GM23338 (cell line): ENCODE results near the gene PTP4A1. TPM values are rescaled to one million over a fixed set of nuclear protein-coding genes. Genes with fewer than 3 reads are reported as not detected.

Source experiments
- ATAC-seq: fragments of 200-7000 bp; cut with Tn5 transposase; 3 replicates; pipeline ENCODE4 v1.9.1; 2020
- DNase-seq: peaks from one replicate; pipeline ENCODE4 v3.0.0-alpha.2; 2015; ENCODE audit warnings: low spot score
- H2AFZ ChIP-seq: fragments of 200-600 bp; sonication (generic); 2 replicates; pipeline ENCODE4 v1.8.0; 2016; ENCODE audit warnings: antibody characterized with exemption, mild to moderate bottlenecking, moderate library complexity
- H3F3A ChIP-seq: fragments of 200-600 bp; sonication (generic); replicated peaks from 2 replicates; pipeline ENCODE4 v1.8.0; 2017; ENCODE audit warnings: antibody characterized with exemption, mixed run types, low read depth
- H3K27ac ChIP-seq: fragments of 200-600 bp; sonication (generic); 2 replicates; pipeline ENCODE4 v1.6.1; 2016; ENCODE audit warnings: low read depth
- H3K27me3 ChIP-seq: fragments of 200-600 bp; sonication (generic); 2 replicates; pipeline ENCODE4 v1.8.0; 2016; ENCODE audit warnings: mild to moderate bottlenecking, mixed run types, moderate library complexity; ENCODE audit not compliant: insufficient read depth
- H3K36me3 ChIP-seq: fragments of 200-600 bp; sonication (generic); 2 replicates; pipeline ENCODE4 v1.8.0; 2016; ENCODE audit warnings: mild to moderate bottlenecking; ENCODE audit not compliant: insufficient read depth
- H3K4me1 ChIP-seq: fragments of 200-600 bp; sonication (generic); 2 replicates; pipeline ENCODE4 v1.8.0; 2016; ENCODE audit warnings: mild to moderate bottlenecking, moderate library complexity; ENCODE audit not compliant: insufficient read depth
- H3K4me2 ChIP-seq: fragments of 200-600 bp; sonication (generic); 2 replicates; pipeline ENCODE4 v1.7.1; 2017; ENCODE audit warnings: mixed run types
- H3K4me3 ChIP-seq: fragments of 200-600 bp; sonication (generic); 2 replicates; pipeline ENCODE4 v1.6.1; 2016; ENCODE audit warnings: mixed run types
- H3K79me2 ChIP-seq: fragments of 200-600 bp; sonication (generic); replicated peaks from 2 replicates; pipeline ENCODE4 v1.8.0; 2017; ENCODE audit warnings: mild to moderate bottlenecking; ENCODE audit not compliant: insufficient read depth
- H3K9me2 ChIP-seq: fragments of 200-600 bp; sonication (generic); 2 replicates; pipeline ENCODE4 v1.8.0; 2017; ENCODE audit not compliant: insufficient read depth
- H4K20me1 ChIP-seq: fragments of 200-600 bp; sonication (generic); replicated peaks from 2 replicates; pipeline ENCODE4 v1.8.0; 2017; ENCODE audit warnings: mild to moderate bottlenecking; ENCODE audit not compliant: insufficient read depth
- H3K27ac Mint-ChIP-seq: 2 replicates; pipeline ENCODE4 v1.8.0; 2020; ENCODE audit warnings: inconsistent platforms, mild to moderate bottlenecking, moderate library complexity, mixed read lengths
- H3K27me3 Mint-ChIP-seq: 3 replicates; pipeline ENCODE4 v1.8.0; 2022; ENCODE audit warnings: low read depth, mild to moderate bottlenecking, moderate library complexity, mixed read lengths, inconsistent platforms; ENCODE audit not compliant: insufficient read depth, poor library complexity
- H3K36me3 Mint-ChIP-seq: 3 replicates; pipeline ENCODE4 v1.8.0; 2021; ENCODE audit warnings: low read depth, mild to moderate bottlenecking, inconsistent platforms, moderate library complexity, mixed read lengths
- H3K4me1 Mint-ChIP-seq: 3 replicates; pipeline ENCODE4 v1.8.0; 2020; ENCODE audit warnings: mild to moderate bottlenecking, inconsistent platforms, mixed read lengths
- H3K4me3 Mint-ChIP-seq: 3 replicates; pipeline ENCODE4 v1.8.0; 2021; ENCODE audit warnings: moderate library complexity, mild to moderate bottlenecking, inconsistent platforms, mixed read lengths
- H3K9me3 Mint-ChIP-seq: 3 replicates; pipeline ENCODE4 v1.8.0; 2020; ENCODE audit warnings: moderate library complexity, mild to moderate bottlenecking, inconsistent platforms, mixed read lengths
- CTCF ChIP-seq, 2 experiments: fragments of 200-600 bp in 1 of 2; sonication (generic) in 1 of 2; conservative IDR thresholded peaks; 2 replicates each; pipeline versions ENCODE4 v1.5.1 to v1.6.1; 2016 to 2017; ENCODE audit warnings: antibody characterized with exemption in 2 of 2, low read depth in 2 of 2, mild to moderate bottlenecking in 2 of 2, moderate library complexity in 1 of 2
- POLR2AphosphoS5 ChIP-seq: IDR thresholded peaks from 2 replicates; pipeline ENCODE4 v1.6.1; 2016; ENCODE audit warnings: antibody characterized with exemption, low read depth
- STAT1 ChIP-seq: IDR thresholded peaks from one replicate; pipeline ENCODE4 v1.6.1; 2016; ENCODE audit warnings: antibody characterized with exemption; ENCODE audit not compliant: unreplicated experiment
- ZNF114 ChIP-seq: fragments of 250-450 bp; sonication (Bioruptor Pico); IDR thresholded peaks from 2 replicates; pipeline ENCODE4 v1.5.0; 2020; ENCODE audit warnings: mild to moderate bottlenecking, moderate library complexity
- polyA plus RNA-seq: library from polyadenylated mRNA; unstranded; fragments of >200 nt; fragmentation: Nextera tagmentation; extraction: Ambion mirVana; gene quantifications from 2 replicates; pipeline ENCODE4 v1.2.1, GENCODE V29; 2016
- total RNA-seq: library from RNA; depleted of rRNA; stranded (reverse); fragments of >200 nt; shearing (Covaris generic); gene quantifications from 2 replicates; pipeline ENCODE4 v1.2.3, GENCODE V29; 2014
- TF ChIP-seq, protein P1 (sequence below): fragments of 250-450 bp; sonication (Bioruptor Pico); IDR thresholded peaks from 2 replicates; pipeline ENCODE4 v1.5.0; 2020; ENCODE audit warnings: mild to moderate bottlenecking, moderate library complexity

The PTP4A1 gene
- total and polyA plus RNA-seq, 2 experiments from 2014 or later = 99.0 to 102 TPM

DNA sequence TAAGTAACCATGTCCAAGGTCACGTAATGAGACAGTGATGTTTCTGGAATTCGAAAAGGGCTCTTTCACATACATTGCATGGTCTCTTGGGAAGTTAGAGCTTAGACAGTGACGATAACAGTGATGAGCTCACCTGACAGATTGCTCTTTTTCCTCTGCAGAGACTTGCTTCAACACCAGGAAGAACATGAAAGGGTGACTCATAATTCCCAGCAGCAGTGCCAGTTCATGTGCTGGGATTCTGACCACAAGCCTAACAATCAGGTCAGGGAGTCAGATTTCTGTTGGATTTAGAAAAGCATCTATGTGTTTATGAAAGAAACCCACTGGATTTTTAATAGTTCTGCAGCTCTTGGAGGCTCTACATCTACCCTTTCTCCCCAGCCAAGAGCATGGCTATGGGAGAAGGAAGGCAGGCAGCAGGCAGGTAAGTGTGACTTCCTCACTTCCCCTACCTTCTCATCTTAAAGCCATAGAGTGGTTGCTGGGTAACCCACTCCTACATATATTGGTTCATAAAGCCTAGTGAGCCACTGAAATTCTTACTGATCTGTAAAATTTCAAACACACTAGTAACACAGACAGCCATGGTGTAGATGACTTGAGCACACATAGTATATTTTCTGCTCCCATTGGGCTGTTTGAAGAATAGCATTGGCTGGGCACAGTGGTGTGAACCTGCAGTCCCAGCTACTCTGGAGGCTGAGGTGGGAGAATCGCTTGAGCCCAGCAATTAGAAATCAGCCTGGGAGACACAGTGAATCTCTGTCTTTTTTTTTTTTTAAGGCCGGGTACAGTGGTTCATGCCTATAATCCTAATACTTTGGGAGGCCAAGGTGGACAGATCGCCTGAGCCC lies 44.4 kb upstream of the PTP4A1 start:
- H3K36me3 Mint-ChIP-seq = no peaks in the 10 kb centered on the region
- H3K4me3 ChIP-seq = no peak overlapping the region
- no peak for DNase-seq
- H3K27ac Mint-ChIP-seq = no peak overlapping the region
- H4K20me1 ChIP-seq = no peaks in the 10 kb centered on the region
- H3K4me3 Mint-ChIP-seq = no peak overlapping the region
- no peak for TF ChIP-seq POLR2AphosphoS5
- TF ChIP-seq ZNF114 = no peak
- TF ChIP-seq STAT1 = no peak
- TF ChIP-seq, protein P1, sequence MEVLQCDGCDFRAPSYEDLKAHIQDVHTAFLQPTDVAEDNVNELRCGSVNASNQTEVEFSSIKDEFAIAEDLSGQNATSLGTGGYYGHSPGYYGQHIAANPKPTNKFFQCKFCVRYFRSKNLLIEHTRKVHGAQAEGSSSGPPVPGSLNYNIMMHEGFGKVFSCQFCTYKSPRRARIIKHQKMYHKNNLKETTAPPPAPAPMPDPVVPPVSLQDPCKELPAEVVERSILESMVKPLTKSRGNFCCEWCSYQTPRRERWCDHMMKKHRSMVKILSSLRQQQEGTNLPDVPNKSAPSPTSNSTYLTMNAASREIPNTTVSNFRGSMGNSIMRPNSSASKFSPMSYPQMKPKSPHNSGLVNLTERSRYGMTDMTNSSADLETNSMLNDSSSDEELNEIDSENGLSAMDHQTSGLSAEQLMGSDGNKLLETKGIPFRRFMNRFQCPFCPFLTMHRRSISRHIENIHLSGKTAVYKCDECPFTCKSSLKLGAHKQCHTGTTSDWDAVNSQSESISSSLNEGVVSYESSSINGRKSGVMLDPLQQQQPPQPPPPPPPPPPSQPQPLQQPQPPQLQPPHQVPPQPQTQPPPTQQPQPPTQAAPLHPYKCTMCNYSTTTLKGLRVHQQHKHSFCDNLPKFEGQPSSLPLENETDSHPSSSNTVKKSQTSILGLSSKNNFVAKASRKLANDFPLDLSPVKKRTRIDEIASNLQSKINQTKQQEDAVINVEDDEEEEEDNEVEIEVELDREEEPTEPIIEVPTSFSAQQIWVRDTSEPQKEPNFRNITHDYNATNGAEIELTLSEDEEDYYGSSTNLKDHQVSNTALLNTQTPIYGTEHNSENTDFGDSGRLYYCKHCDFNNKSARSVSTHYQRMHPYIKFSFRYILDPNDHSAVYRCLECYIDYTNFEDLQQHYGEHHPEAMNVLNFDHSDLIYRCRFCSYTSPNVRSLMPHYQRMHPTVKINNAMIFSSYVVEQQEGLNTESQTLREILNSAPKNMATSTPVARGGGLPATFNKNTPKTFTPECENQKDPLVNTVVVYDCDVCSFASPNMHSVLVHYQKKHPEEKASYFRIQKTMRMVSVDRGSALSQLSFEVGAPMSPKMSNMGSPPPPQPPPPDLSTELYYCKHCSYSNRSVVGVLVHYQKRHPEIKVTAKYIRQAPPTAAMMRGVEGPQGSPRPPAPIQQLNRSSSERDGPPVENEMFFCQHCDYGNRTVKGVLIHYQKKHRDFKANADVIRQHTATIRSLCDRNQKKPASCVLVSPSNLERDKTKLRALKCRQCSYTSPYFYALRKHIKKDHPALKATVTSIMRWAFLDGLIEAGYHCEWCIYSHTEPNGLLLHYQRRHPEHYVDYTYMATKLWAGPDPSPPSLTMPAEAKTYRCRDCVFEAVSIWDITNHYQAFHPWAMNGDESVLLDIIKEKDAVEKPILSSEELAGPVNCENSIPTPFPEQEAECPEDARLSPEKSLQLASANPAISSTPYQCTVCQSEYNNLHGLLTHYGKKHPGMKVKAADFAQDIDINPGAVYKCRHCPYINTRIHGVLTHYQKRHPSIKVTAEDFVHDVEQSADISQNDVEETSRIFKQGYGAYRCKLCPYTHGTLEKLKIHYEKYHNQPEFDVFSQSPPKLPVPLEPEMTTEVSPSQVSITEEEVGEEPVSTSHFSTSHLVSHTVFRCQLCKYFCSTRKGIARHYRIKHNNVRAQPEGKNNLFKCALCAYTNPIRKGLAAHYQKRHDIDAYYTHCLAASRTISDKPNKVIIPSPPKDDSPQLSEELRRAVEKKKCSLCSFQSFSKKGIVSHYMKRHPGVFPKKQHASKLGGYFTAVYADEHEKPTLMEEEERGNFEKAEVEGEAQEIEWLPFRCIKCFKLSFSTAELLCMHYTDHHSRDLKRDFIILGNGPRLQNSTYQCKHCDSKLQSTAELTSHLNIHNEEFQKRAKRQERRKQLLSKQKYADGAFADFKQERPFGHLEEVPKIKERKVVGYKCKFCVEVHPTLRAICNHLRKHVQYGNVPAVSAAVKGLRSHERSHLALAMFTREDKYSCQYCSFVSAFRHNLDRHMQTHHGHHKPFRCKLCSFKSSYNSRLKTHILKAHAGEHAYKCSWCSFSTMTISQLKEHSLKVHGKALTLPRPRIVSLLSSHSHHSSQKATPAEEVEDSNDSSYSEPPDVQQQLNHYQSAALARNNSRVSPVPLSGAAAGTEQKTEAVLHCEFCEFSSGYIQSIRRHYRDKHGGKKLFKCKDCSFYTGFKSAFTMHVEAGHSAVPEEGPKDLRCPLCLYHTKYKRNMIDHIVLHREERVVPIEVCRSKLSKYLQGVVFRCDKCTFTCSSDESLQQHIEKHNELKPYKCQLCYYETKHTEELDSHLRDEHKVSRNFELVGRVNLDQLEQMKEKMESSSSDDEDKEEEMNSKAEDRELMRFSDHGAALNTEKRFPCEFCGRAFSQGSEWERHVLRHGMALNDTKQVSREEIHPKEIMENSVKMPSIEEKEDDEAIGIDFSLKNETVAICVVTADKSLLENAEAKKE = no peak
- TF ChIP-seq CTCF (conservative IDR thresholded peaks at IDR 0.05; ENCODE audit: low read depth in 2 of 2) = no peak
- H3K4me1 Mint-ChIP-seq = no peaks in the 10 kb centered on the region
- no peaks in the 10 kb centered on the region for H3K4me1 ChIP-seq
- no peak overlapping the region for H3K27ac ChIP-seq
- H3K9me2 ChIP-seq = no peaks in the 10 kb centered on the region
- H3K36me3 ChIP-seq = no peaks in the 10 kb centered on the region
- H3K79me2 ChIP-seq = no peaks in the 10 kb centered on the region
- H3K9me3 Mint-ChIP-seq = peaks cover 7% of the 10 kb centered on the region; the same call in 2 of the 3 replicates
- no peak overlapping the region for H3K4me2 ChIP-seq
- H3K27me3 ChIP-seq = no peaks in the 10 kb centered on the region
- no peak overlapping the region for H2AFZ ChIP-seq
- ATAC-seq = no peak
- no peaks in the 10 kb centered on the region for H3F3A ChIP-seq
- peaks cover 3% of the 10 kb centered on the region for H3K27me3 Mint-ChIP-seq
